ENCODE results near the gene UBR4. TPM values are rescaled to one million over a fixed set of nuclear protein-coding genes. Genes with fewer than 3 reads are reported as not detected.

Gene UBR4
- total RNA-seq, 1 experiment from 2014 or later: 131 TPM

GRCh38 chr1:19167140-19167539, 42.9 kb downstream of the UBR4 start:
- no peaks in the 10 kb centered on the region for H3K27me3 ChIP-seq (ENCODE audit: insufficient read depth, low read length)
- Mint-ChIP-seq H3K4me3 (no peak overlapping the region), H3K27me3 (ENCODE audit: low read depth) (no peaks in the 10 kb centered on the region), H3K9me3 (no peaks in the 10 kb centered on the region), H3K4me1 (no peaks in the 10 kb centered on the region), H3K27ac (no peak overlapping the region), H3K36me3 (ENCODE audit: insufficient read depth in 1 of 3, low read depth in 3 of 3) (peaks cover 62 to 99% (median 98%) of the 10 kb centered on the region in 3 experiments)
- H3K4ac ChIP-seq (ENCODE audit: low read depth, low read length): no peak overlapping the region
- no peaks in the 10 kb centered on the region for H3K79me2 ChIP-seq (ENCODE audit: insufficient read depth, low read length)
- H2BK15ac ChIP-seq (ENCODE audit: low read depth, low read length): no peak overlapping the region
- H3K79me1 ChIP-seq (ENCODE audit: insufficient read depth, low read depth, low read length, poor library complexity, severe bottlenecking): no peaks in the 10 kb centered on the region
- no peak overlapping the region for H2BK12ac ChIP-seq (ENCODE audit: insufficient read length, low read depth, low read length)
- no peak for DNase-seq
- H2BK120ac ChIP-seq (ENCODE audit: low read depth, low read length, poor library complexity, severe bottlenecking): no peak overlapping the region
- no peaks in the 10 kb centered on the region for H4K20me1 ChIP-seq (ENCODE audit: control insufficient read depth, insufficient read depth, insufficient read length)
- no peak overlapping the region for H4K91ac ChIP-seq (ENCODE audit: insufficient read length, low read depth, low read length)
- no peak overlapping the region for H4K8ac ChIP-seq (replicated peaks; ENCODE audit: insufficient read length, low read depth, low read length)
- no peak overlapping the region for H3K14ac ChIP-seq (ENCODE audit: insufficient read depth, low read length)
- no peak overlapping the region for H2BK5ac ChIP-seq (ENCODE audit: insufficient read length, low read length)
- H3T11ph ChIP-seq (ENCODE audit: low read length): no peak overlapping the region
- H3K23me2 ChIP-seq (ENCODE audit: insufficient read length, low read depth, low read length, poor library complexity, severe bottlenecking): no peaks in the 10 kb centered on the region
- no peak overlapping the region for H3K4me2 ChIP-seq (ENCODE audit: insufficient read depth, insufficient read length, low read length)
- no peak overlapping the region for H3K18ac ChIP-seq (ENCODE audit: insufficient read length, low read depth, low read length)
- H2BK20ac ChIP-seq (ENCODE audit: low read depth, low read length, poor library complexity, severe bottlenecking): no peak overlapping the region
- WGBS (ENCODE audit: extremely low coverage, insufficient read length, low lambda C conversion rate): 100% methylated on average over 1 of the region's 6 CpGs
- H3K27ac ChIP-seq (ENCODE audit: insufficient read length, low read depth, low read length): no peak overlapping the region
- no peaks in the 10 kb centered on the region for H3K4me1 ChIP-seq (ENCODE audit: insufficient read depth, low read length)
- no peak overlapping the region for H3K56ac ChIP-seq (ENCODE audit: insufficient read length, low read depth, low read length)
- H3K23ac ChIP-seq (ENCODE audit: insufficient read length, low read depth, low read length): no peak overlapping the region
- no peaks in the 10 kb centered on the region for H3K9me3 ChIP-seq (ENCODE audit: control insufficient read depth, low read depth, low read length)
- H4K5ac ChIP-seq (ENCODE audit: insufficient read length, low read depth, low read length): no peak overlapping the region
- no peak overlapping the region for H2AFZ ChIP-seq (ENCODE audit: low read length)
- TF ChIP-seq, protein P1, sequence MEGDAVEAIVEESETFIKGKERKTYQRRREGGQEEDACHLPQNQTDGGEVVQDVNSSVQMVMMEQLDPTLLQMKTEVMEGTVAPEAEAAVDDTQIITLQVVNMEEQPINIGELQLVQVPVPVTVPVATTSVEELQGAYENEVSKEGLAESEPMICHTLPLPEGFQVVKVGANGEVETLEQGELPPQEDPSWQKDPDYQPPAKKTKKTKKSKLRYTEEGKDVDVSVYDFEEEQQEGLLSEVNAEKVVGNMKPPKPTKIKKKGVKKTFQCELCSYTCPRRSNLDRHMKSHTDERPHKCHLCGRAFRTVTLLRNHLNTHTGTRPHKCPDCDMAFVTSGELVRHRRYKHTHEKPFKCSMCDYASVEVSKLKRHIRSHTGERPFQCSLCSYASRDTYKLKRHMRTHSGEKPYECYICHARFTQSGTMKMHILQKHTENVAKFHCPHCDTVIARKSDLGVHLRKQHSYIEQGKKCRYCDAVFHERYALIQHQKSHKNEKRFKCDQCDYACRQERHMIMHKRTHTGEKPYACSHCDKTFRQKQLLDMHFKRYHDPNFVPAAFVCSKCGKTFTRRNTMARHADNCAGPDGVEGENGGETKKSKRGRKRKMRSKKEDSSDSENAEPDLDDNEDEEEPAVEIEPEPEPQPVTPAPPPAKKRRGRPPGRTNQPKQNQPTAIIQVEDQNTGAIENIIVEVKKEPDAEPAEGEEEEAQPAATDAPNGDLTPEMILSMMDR (conservative IDR thresholded peaks at IDR 0.05): no peak
- no peak overlapping the region for H2AK5ac ChIP-seq (ENCODE audit: insufficient read length, low read length)
- no peak overlapping the region for H3K9ac ChIP-seq (ENCODE audit: extremely low read depth, insufficient read length, low read length)
